ENCODE results near the gene RASGRP2.

RASGRP2 gene

GRCh38 chr11:64751136-64751535 lies 7.2 kb upstream of the RASGRP2 start:
- H3K4me3 ChIP-seq (ENCODE audit: low read depth, low read length) = no peak overlapping the region
- no peak for TF ChIP-seq CTCF (IDR thresholded peaks at IDR 0.05; ENCODE audit: borderline replicate concordance, insufficient read depth, low read depth, low read length)

- no peak for TF ChIP-seq CTCF (IDR thresholded peaks at IDR 0.05; ENCODE audit: borderline replicate concordance, insufficient read depth, low read depth, low read length)
- no peak overlapping the region for H3K4me3 ChIP-seq (ENCODE audit: low read depth, low read length)
These were observed 6.6 kb upstream of the RASGRP2 start for GRCh38 chr11:64750361-64751054.

- no peak overlapping the region for H3K4me3 ChIP-seq (ENCODE audit: low read depth, low read length)
- TF ChIP-seq CTCF (IDR thresholded peaks at IDR 0.05; ENCODE audit: borderline replicate concordance, insufficient read depth, low read depth, low read length) = no peak
These were observed 4.2 kb upstream of the RASGRP2 start for GRCh38 chr11:64747961-64748665.

- H3K4me3 ChIP-seq (ENCODE audit: low read depth, low read length) = no peak overlapping the region
- TF ChIP-seq CTCF (IDR thresholded peaks at IDR 0.05; ENCODE audit: borderline replicate concordance, insufficient read depth, low read depth, low read length) = no peak
These were observed 2.5 kb upstream of the RASGRP2 start for GRCh38 chr11:64746486-64746885.

- no peak for TF ChIP-seq CTCF (IDR thresholded peaks at IDR 0.05; ENCODE audit: borderline replicate concordance, insufficient read depth, low read depth, low read length)
- H3K4me3 ChIP-seq (ENCODE audit: low read depth, low read length) = peak overlapping the region; percentile 64
These were observed 1.8 kb upstream of the RASGRP2 start for GRCh38 chr11:64745521-64746328.

GRCh38 chr11:64745189-64745520 lies 1.2 kb upstream of the RASGRP2 start:
- no peak for TF ChIP-seq CTCF (IDR thresholded peaks at IDR 0.05; ENCODE audit: borderline replicate concordance, insufficient read depth, low read depth, low read length)
- peak overlapping the region; percentile 64 for H3K4me3 ChIP-seq (ENCODE audit: low read depth, low read length)
